Right atrium auricular region (tissue), 2 donors: ENCODE results near the gene CD276. TPM values are rescaled to one million over a fixed set of nuclear protein-coding genes. Genes with fewer than 3 reads are reported as not detected.

Source experiments
- DNase-seq: peaks from one replicate; pipeline ENCODE4 v3.0.0-alpha.2; 2019; ENCODE audit warnings: low spot score
- H3K27ac ChIP-seq, 2 donors: fragments of 200-600 bp; sonication (generic); 1 replicate in 1 of 2; 2 replicates in 1 of 2; pipeline ENCODE4 v1.5.1; 2016 to 2019
- H3K27me3 ChIP-seq, 2 donors: fragments of 200-600 bp; sonication (generic); one replicate each; pipeline versions ENCODE4 v1.5.1 to v1.6.0; 2017 to 2019
- H3K36me3 ChIP-seq: fragments of 200-600 bp; sonication (generic); one replicate; pipeline ENCODE4 v1.5.1; 2016
- H3K4me1 ChIP-seq, 2 donors: fragments of 200-600 bp; sonication (generic); one replicate each; pipeline versions ENCODE4 v1.5.1 to v1.6.0; 2017 to 2019
- H3K4me3 ChIP-seq, 2 donors: fragments of 200-600 bp; sonication (generic); 1 replicate in 1 of 2; 2 replicates in 1 of 2; pipeline ENCODE4 v1.5.1; 2017 to 2019; ENCODE audit warnings: mild to moderate bottlenecking in 1 of 2, moderate library complexity in 1 of 2
- H3K9me3 ChIP-seq, 2 donors: fragments of 200-600 bp; sonication (generic); one replicate each; pipeline ENCODE4 v1.5.1; 2019
- CTCF ChIP-seq, 2 donors: fragments of 200-600 bp; sonication (generic); IDR thresholded peaks; one replicate each; pipeline ENCODE4 v1.5.1; 2019; ENCODE audit warnings: antibody characterized with exemption in 2 of 2
- total RNA-seq, 2 donors: library from RNA; depleted of rRNA; stranded (reverse); fragments of >200 nt; gene quantifications; one replicate each; pipeline ENCODE4 v1.1.0, GENCODE V29; 2016

The CD276 gene
- total RNA-seq, 2 donors from 2014 or later: 31.2 to 60.4 TPM

DNA sequence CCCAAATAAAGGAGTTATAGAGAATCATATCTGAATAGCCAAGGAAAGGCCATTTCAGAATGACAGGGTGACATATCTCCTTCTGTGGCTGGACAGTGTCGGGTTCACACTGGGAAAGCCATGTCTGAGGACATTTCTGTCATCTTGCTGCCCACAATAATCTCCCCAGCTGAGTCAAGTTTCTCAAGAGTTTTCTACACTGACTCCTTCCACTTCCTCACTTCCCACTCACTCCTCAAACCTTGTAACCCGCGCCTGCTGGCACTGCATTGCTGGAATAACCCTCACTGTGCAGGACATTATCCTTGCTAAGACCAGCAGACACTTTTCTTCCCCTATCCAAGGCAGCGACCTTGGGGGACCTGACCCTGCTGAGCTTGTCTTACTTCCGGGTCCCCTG is 74.3 kb downstream of the CD276 start:
- no peaks in the 10 kb centered on the region for H3K9me3 ChIP-seq
- TF ChIP-seq CTCF (IDR thresholded peaks at IDR 0.05): no peak
- H3K27ac ChIP-seq: no peak overlapping the region
- H3K27me3 ChIP-seq: no peaks in the 10 kb centered on the region
- no peaks in the 10 kb centered on the region for H3K36me3 ChIP-seq
- peaks cover 0 to 12% of the 10 kb centered on the region in 2 donors for H3K4me1 ChIP-seq
- H3K4me3 ChIP-seq: no peak overlapping the region
- DNase-seq: no peak

- H3K4me3 ChIP-seq: no peak overlapping the region
- no peak overlapping the region for H3K27ac ChIP-seq
- DNase-seq: no peak
- no peaks in the 10 kb centered on the region for H3K36me3 ChIP-seq
- TF ChIP-seq CTCF (IDR thresholded peaks at IDR 0.05): no peak
- peaks cover 0 to 19% of the 10 kb centered on the region in 2 donors for H3K4me1 ChIP-seq
- H3K9me3 ChIP-seq: no peaks in the 10 kb centered on the region
- H3K27me3 ChIP-seq: no peaks in the 10 kb centered on the region
These were observed 76.4 kb downstream of the CD276 start for GRCh38 chr15:73760330-73761329.

GRCh38 chr15:73763931-73764330 is 79.7 kb downstream of the CD276 start:
- no peak for DNase-seq
- H3K36me3 ChIP-seq: no peaks in the 10 kb centered on the region
- no peaks in the 10 kb centered on the region for H3K9me3 ChIP-seq
- no peak for TF ChIP-seq CTCF (IDR thresholded peaks at IDR 0.05)
- no peak overlapping the region for H3K27ac ChIP-seq
- no peaks in the 10 kb centered on the region for H3K27me3 ChIP-seq
- H3K4me3 ChIP-seq: no peak overlapping the region
- H3K4me1 ChIP-seq: peaks cover 0 to 14% of the 10 kb centered on the region in 2 donors

Other genes with a start within 250 kb of the CD276 start
- 1 to 10 TPM in 1 of 2 donors, not detected in 1; 4.6 TPM for gene REC114, start 241.2 kb upstream of the CD276 start, total RNA-seq
- 100 to 1,000 TPM; 186 to 225 TPM for gene NPTN, start 51.0 kb upstream of the CD276 start, total RNA-seq
- 10 to 100 TPM; 32.7 to 68.5 TPM for gene INSYN1, start 69.0 kb downstream of the CD276 start, total RNA-seq
- gene TBC1D21, start 189.2 kb downstream of the CD276 start, total RNA-seq: not detected
- gene LOXL1, start 242.1 kb downstream of the CD276 start, total RNA-seq: 10 to 100 TPM; 22.2 to 59.0 TPM